CD4-positive, alpha-beta T cell treated with Interleukin-15 for 1 hour (primary cell): ENCODE data around the gene ERCC1.
"Not testable (repeated sequence)": the region's sequence is repeated elsewhere in the genome, so short reads cannot be mapped to it uniquely, and the experiment has no call there.

ENCODE experiments used
- DNase-seq: peaks from one replicate; pipeline ENCODE4 v3.0.0-alpha.2; 2020

The ERCC1 gene

DNA sequence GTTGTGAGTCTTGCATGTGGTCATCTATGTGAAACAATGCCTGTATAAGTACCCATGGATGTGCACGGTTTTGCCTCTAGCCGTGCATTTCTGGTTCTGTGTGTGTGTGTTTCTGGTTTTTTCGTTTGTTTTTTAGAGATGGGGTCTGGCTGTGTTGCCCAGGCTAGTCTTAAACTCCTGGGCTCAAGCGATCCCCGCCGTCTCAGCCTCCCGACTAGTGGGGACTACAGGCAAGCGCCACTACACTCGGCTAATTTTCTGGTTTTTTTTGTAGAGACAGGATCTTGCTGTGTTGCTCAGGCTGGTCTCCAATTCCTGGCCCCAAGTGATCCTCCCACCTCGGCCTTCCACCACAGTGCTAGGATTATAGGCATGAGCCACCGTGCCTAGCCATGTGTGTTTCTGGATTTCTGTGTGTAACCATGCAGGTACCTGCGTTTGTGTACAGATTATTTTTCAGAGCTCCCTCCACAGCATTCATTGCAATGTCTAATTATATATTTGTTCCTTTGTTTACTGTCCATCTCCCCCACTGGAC lies 28.2 kb upstream of the ERCC1 start:
- no peak for DNase-seq

- DNase-seq: peak; percentile 84
Observed at GRCh38 chr19:45451131-45451849, 27.6 kb upstream of the ERCC1 start.

DNA sequence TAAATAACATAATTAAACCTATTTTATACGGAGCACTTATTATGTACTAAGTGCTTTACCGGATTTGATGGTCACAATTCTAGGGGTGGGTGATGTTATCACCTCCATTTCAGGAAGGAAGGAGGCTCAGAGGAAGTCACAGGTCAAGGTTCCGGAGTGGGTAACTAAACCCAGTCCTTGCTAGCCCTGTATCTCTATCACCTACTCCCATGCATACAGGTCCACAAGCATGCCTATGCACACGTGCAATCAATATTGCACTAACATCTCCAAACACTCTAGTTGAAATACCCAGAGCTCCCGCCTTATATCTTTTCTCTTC lies 26.3 kb upstream of the ERCC1 start:
- peak; percentile 74 for DNase-seq

GRCh38 chr19:45448887-45449299 lies 25.2 kb upstream of the ERCC1 start:
- no peak for DNase-seq

DNA sequence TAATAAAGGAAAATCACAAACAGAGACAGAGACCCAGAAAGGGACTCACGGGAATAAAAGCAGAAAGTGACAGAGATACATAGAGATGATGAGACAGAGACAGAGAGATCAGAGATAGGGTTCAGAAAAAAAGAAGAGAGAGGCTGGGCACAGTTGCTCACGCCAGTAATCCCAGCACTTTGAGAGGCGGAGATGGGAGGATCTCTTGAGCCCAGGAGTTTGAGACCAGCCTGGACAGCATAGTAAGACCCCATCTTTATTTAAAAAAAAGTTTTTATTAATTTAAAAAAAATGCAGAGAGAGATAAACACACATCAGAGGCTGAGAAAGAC lies 24.7 kb upstream of the ERCC1 start:
- DNase-seq: no peak

- no peak for DNase-seq
Observed at GRCh38 chr19:45446944-45447343, 23.2 kb upstream of the ERCC1 start.

DNA sequence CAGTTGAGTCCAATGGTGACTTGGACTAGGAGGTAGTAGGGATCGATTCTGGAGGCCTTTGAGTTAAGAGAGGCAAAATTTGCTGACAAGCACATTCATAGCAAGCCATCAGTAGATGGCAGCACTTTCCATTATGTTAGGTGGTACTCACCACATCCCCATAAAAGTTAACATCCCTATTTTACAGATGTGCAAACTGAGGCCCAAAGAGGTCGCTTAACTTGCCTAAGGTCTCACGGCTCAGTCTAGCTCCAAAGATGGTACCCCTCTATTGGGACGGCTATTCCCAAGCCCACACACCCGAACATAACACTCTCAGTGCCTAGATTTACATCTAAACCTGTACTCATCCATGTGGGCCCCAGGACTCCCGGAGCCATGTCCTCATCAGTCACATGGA lies 22.6 kb upstream of the ERCC1 start:
- no peak for DNase-seq

GRCh38 chr19:45445139-45445538 lies 21.4 kb upstream of the ERCC1 start:
- DNase-seq: no peak

- DNase-seq: peak; percentile 94
Observed at GRCh38 chr19:45444318-45445041, 20.8 kb upstream of the ERCC1 start.

GRCh38 chr19:45443462-45444317 lies 20.0 kb upstream of the ERCC1 start:
- DNase-seq: peak; percentile 87

GRCh38 chr19:45442778-45443461 lies 19.2 kb upstream of the ERCC1 start:
- peak; percentile 92 for DNase-seq

- DNase-seq: no peak
Observed at GRCh38 chr19:45442408-45442777, 18.7 kb upstream of the ERCC1 start.

DNA sequence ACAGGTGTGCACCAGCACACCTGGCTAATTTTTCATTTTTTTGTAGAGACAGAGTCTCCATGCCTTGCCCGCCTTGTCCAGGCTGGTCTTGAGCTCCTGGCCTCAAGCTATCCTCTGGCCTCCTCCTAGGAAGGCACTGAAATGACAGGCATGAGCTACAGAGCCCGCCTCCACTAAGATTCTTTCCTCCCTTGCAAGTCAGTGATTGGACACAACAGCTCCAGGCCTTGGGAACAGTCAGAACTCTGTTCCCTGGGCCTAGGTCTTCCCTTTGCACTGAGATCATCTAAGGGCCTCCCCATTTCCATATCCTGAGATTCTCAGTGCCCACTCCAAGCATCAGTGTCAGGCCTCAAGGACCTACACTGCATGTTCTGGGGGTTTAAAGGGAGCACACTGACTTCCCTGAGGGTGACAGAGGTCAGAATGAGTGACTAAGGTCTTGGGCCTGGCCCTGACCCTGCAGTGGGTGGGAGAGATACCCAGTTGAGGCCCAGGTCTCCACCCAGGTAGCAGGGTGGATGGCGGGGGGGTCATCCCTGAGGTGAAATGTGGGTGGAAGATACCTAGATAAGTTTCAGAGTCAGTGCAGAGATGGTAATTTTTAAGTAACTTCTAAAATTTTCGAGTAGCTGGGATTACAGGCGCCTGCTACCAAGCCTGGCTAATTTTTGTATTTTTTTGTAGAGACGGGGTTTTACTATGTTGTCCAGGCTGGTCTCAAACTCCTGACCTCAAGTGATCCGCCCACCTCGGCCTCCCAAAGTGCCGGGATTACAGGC lies 17.3 kb upstream of the ERCC1 start:
- no peak for DNase-seq

DNA sequence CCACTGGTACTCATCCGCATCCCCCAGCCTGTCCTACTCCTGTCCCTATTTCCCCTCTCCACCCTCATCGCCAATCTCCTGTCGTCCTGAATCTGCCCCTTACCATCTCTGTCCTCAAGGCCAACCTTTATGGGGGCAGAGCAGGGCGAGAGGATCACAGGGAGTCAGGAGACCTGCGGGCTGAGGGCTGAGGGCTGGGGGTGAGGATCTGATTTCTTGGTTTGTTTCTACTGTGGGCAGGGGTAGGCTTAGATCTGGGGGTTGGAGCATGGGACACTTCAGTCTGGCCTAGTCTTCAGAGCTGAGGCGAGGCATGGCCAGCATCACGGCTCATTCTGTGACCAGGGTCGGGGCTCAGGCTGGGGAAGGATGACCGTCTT lies 16.5 kb upstream of the ERCC1 start:
- no peak for DNase-seq

DNA sequence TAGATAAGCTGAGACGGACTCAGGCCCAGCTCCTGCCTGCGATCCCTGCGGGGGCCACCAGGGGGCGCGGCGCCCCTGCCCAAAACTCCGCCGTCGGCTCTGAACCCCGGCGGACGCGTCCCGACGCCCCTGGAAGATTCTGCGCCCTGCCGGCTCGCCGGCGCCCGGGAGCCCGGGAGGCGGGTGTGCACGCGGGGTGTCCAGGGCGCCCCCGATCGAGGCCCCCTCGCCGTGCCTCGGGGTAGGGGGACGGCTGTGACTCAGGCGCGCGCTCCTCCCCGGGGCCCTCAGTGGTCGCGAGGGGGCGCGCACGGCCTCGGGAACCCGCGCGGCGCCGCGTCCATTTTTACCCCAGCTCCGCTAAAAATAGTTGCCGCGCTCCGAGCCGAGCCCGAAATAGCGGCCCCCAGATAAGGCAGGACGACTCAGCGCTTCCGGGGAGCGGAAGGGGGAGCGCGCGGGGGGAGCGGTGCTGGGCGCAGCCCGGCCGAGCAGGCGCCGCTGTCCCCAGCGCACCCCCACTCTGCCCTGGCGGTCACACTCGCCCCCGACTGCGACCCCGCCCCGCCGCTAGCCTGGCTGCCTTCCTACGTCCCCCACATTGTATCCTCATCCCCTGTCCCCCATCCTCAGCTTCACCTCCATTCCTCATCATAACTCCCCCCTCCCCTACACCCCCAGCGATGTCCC lies 16.0 kb upstream of the ERCC1 start:
- peak; percentile 89 for DNase-seq

- no peak for DNase-seq
Observed at GRCh38 chr19:45439190-45439568, 15.5 kb upstream of the ERCC1 start.

GRCh38 chr19:45437328-45437727 lies 13.6 kb upstream of the ERCC1 start:
- no peak for DNase-seq

DNA sequence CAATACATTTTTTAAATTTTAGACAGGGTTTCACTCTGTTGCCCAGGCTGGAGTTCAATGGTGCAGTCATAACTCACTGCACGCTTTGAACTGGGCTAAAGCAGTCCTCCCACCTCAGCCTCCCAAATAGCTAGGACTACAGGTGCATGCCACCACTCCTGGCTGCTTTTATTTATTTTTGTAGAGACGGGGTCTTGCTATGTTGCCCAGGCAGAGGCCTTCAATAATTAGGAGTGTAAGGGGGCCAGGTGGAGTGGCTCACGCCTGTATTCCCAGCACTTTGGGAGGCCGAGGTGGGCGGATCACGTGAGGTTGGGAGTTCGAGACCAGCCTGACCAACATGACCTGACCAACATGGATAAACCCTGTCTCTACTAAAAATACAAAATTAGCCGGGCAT lies 8.8 kb upstream of the ERCC1 start:
- not testable (repeated sequence) for DNase-seq

DNA sequence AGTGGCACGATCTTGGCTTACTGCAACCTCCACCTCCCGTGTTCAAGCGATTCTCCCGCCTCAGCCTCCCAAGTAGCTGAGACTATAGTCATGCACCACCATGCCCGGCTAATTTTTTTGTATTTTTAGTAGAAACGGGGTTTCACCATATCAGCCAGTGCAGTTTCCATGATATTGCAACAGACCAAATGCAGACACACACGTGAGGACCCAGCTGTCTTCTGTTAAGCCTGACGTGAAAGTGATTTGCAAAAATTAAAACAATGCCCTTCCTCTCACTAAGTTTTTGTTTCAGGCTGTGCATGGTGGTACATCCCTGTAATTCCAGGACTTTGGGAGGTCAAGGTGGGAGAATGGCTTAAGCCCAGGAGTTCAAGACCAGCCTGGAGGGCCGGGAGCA lies 7.3 kb upstream of the ERCC1 start:
- not testable (repeated sequence) for DNase-seq

- not testable (repeated sequence) for DNase-seq
Observed at GRCh38 chr19:45429896-45430295, 6.2 kb upstream of the ERCC1 start.

DNA sequence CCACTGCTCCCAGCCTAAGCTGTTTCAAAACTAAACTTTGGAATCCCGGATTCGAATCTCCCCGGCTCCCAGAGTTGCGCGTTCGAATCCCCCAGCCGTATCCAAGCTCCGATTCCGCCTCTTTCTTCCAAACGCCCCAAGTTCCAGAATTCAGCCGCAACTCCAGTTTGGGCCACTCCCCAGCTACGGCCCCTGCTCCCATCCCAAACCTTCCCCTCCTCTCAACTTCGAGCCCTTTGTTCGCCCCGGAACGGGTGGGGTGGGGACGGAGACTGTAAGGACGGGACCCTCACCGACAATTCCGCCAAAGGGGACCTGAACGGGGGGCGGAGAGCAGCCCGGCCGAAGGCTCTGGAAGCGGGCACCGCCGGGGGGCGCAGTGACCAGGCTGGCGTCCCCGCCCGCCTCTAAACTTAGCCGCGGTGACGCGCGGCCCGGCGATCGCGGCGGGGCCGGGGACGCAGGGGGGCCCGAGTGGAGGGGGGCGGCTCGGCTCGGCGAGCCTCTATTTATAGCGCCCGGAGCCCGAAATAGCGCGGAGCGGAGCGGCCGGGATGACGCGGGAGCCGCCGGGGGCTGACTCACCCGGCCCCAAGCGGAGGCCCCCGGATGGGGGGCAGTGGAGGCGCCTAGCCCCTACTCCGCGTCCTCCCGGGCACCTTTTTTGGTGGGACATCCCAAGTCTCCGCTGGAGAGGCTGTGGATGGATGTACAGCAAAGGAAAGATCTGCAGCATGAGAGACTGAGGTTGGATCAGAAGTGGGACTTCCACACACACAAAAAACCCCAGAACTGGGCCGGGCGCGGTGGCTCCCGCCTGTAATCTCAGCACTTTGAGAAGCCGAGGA lies 4.9 kb upstream of the ERCC1 start:
- peak; percentile 44 for DNase-seq
